Mesendoderm (in vitro differentiated cells): ENCODE measurements around the gene RAPGEF5.
A peak's percentile ranks its signal among the peaks of the same experiment; 100 is the strongest.

Source experiments
- DNase-seq: peaks from one replicate; pipeline ENCODE4 v3.0.0; 2013
- H2AK5ac ChIP-seq: 2 replicates; pipeline ENCODE4 v1.6.1; 2013; ENCODE audit warnings: low read length, inconsistent platforms
- H2BK120ac ChIP-seq: 2 replicates; pipeline ENCODE4 v1.6.1; 2013; ENCODE audit warnings: low read depth, mild to moderate bottlenecking, low read length, moderate library complexity, mixed read lengths
- H2BK15ac ChIP-seq: replicated peaks from 2 replicates; pipeline ENCODE4 v1.6.1; 2013; ENCODE audit warnings: low read depth, mild to moderate bottlenecking, moderate library complexity
- H2BK5ac ChIP-seq: 2 replicates; pipeline ENCODE4 v1.6.1; 2013; ENCODE audit warnings: low read length, inconsistent platforms
- H3K18ac ChIP-seq: 2 replicates; pipeline ENCODE4 v1.6.1; 2013; ENCODE audit warnings: mild to moderate bottlenecking, low read length, mixed read lengths
- H3K23ac ChIP-seq: one replicate; pipeline ENCODE4 v1.6.1; 2013; ENCODE audit warnings: low read length
- H3K27ac ChIP-seq: 2 replicates; pipeline ENCODE4 v1.5.1; 2013; ENCODE audit warnings: low read depth, mild to moderate bottlenecking, inconsistent platforms, low read length, moderate library complexity
- H3K27me3 ChIP-seq: 2 replicates; pipeline ENCODE4 v1.6.1; 2013; ENCODE audit warnings: low read length, control low read depth, mild to moderate bottlenecking, inconsistent platforms; ENCODE audit not compliant: insufficient read depth, poor library complexity
- H3K36me3 ChIP-seq: 2 replicates; pipeline ENCODE4 v1.6.1; 2013; ENCODE audit warnings: low read length, inconsistent platforms; ENCODE audit not compliant: control insufficient read depth, insufficient read depth
- H3K4ac ChIP-seq: one replicate; pipeline ENCODE4 v1.6.1; 2013; ENCODE audit warnings: low read depth, mild to moderate bottlenecking, low read length, moderate library complexity
- H3K4me1 ChIP-seq: 2 replicates; pipeline ENCODE4 v1.6.1; 2013; ENCODE audit warnings: low read depth, low read length, inconsistent platforms; ENCODE audit not compliant: control insufficient read depth
- H3K4me2 ChIP-seq: 2 replicates; pipeline ENCODE4 v1.6.1; 2013; ENCODE audit warnings: low read length
- H3K4me3 ChIP-seq: 2 replicates; pipeline ENCODE4 v1.5.1; 2013; ENCODE audit warnings: mild to moderate bottlenecking, low read length
- H3K56ac ChIP-seq: one replicate; pipeline ENCODE4 v1.6.1; 2013; ENCODE audit warnings: low read length
- H3K79me1 ChIP-seq: 2 replicates; pipeline ENCODE4 v1.6.1; 2013; ENCODE audit warnings: low read length, inconsistent platforms
- H3K79me2 ChIP-seq: 2 replicates; pipeline ENCODE4 v1.6.1; 2013; ENCODE audit warnings: mild to moderate bottlenecking, low read length; ENCODE audit not compliant: control insufficient read depth, insufficient read depth
- H3K9ac ChIP-seq: 2 replicates; pipeline ENCODE4 v1.6.1; 2013; ENCODE audit warnings: low read length, inconsistent platforms
- H4K5ac ChIP-seq: one replicate; pipeline ENCODE4 v1.6.1; 2013; ENCODE audit warnings: low read length
- H4K8ac ChIP-seq: one replicate; pipeline ENCODE4 v1.6.1; 2013; ENCODE audit warnings: low read depth, mild to moderate bottlenecking, control low read depth, low read length, moderate library complexity
- WGBS: extraction: QIAGEN DNeasy Blood & Tissue Kit; methylation state at CpG from one replicate; pipeline ENCODE4 v1.1.7; 2013; ENCODE audit warnings: low lambda C conversion rate, missing lambda C conversion rate; ENCODE audit not compliant: insufficient coverage; ENCODE audit errors: extremely low coverage; 5-methylcytosine and 5-hydroxymethylcytosine counted together

Gene RAPGEF5

DNA sequence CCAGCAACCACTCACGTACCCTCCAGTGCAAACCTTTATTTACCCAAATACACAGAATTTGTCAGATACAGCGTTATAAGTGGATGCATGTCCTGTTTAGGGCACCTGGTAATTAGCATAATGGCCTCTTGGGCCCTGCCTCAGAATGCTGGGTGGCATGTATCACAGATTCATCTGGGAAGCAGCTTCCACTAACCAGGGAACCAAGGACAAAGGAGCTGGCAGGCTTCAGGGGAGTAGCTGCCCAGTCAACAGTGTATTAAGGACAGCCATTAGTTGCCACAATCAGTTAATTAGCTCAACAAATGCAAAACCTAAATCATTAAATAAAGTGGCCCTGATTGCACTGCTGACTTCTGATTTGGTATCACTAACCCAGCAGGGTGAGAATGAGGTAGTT is 105.7 kb downstream of the RAPGEF5 start:
- Histone ChIP-seq H3K4me3 (no peak overlapping the region), H3K36me3 (no peaks in the 10 kb centered on the region), H3K23ac (no peak overlapping the region), H3K56ac (no peak overlapping the region), H3K9ac (no peak overlapping the region), H3K18ac (no peak overlapping the region), H2BK5ac (no peak overlapping the region), H3K79me2 (no peaks in the 10 kb centered on the region), H4K8ac (no peak overlapping the region), H3K79me1 (no peaks in the 10 kb centered on the region), H2BK15ac (no peak overlapping the region), H3K4me1 (peaks cover 4% of the 10 kb centered on the region), H2BK120ac (no peak overlapping the region), H3K4me2 (no peak overlapping the region), H3K27me3 (no peaks in the 10 kb centered on the region), H2AK5ac (no peak overlapping the region), H4K5ac (no peak overlapping the region), H3K27ac (no peak overlapping the region), H3K4ac (no peak overlapping the region)
- WGBS: no CpG with 5 or more reads among the region's 2 CpGs
- DNase-seq: peak; percentile 27

DNA sequence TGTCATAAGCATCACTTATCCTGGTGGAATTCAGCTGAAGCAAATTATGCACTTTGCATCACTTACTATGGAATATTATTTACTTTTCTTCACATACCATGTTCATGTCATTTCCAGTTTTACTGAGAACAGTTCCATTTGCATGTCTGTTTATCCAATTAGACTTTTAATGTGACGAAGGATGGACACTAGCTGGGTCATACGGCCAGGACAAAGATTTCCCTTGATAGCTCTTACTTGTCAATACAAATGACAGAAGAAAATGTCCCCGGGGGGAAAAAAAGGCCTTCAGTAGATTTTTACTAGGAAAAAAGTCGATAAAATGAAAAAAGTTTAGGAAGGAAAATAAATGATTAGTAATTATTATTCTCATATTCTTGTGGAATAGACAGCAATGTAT is 106.6 kb downstream of the RAPGEF5 start:
- Histone ChIP-seq H2BK120ac (no peak overlapping the region), H2BK5ac (no peak overlapping the region), H3K56ac (no peak overlapping the region), H4K5ac (no peak overlapping the region), H3K9ac (no peak overlapping the region), H3K27me3 (no peaks in the 10 kb centered on the region), H3K4ac (no peak overlapping the region), H3K79me1 (no peaks in the 10 kb centered on the region), H2AK5ac (no peak overlapping the region), H3K4me2 (no peak overlapping the region), H3K18ac (no peak overlapping the region), H4K8ac (no peak overlapping the region), H2BK15ac (no peak overlapping the region), H3K4me3 (no peak overlapping the region), H3K4me1 (peaks cover 4% of the 10 kb centered on the region), H3K79me2 (no peaks in the 10 kb centered on the region), H3K23ac (no peak overlapping the region), H3K27ac (no peak overlapping the region), H3K36me3 (no peaks in the 10 kb centered on the region)
- 100% methylated on average over 1 of the region's 4 CpGs for WGBS
- DNase-seq: no peak

DNA sequence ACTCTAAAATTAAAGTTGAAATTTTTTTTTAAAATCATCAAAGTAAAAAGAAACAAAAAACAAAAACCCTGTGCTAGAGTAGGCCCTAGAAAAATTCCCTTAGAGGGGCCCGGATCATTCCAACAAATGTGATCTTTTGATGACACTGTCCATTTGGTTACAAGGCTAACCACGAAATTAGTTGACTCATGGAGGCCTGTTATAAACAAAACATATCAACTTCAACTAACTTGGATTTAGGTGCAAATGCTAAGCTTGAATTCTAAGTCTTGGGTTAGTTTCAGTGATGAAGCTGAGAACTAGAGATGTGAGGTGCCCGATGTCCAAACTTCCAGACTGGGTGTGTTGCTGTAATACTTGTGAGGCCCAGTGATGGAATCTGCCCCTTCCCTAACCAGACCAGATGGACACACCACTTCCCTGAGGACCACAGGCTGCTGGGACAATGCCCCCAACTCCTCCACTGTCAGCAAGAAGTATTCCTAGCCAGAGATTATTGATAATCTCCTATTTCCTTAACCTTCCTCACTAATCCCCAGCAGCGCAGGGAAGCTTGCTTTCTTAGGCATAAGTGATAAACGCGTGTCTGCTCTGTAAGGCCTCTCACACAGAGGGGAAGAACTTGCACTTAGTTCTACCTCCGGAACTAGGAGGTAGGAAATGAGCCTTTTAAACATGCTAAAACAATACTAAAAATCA is 108.7 kb downstream of the RAPGEF5 start:
- Histone ChIP-seq H3K27me3 (no peaks in the 10 kb centered on the region), H3K79me1 (no peaks in the 10 kb centered on the region), H3K36me3 (no peaks in the 10 kb centered on the region), H3K4me3 (no peak overlapping the region), H2BK120ac (no peak overlapping the region), H3K23ac (no peak overlapping the region), H3K9ac (no peak overlapping the region), H4K5ac (no peak overlapping the region), H2AK5ac (no peak overlapping the region), H3K27ac (no peak overlapping the region), H2BK5ac (no peak overlapping the region), H3K4me2 (no peak overlapping the region), H3K18ac (no peak overlapping the region), H3K56ac (no peak overlapping the region), H4K8ac (no peak overlapping the region), H2BK15ac (no peak overlapping the region), H3K4ac (no peak overlapping the region), H3K79me2 (no peaks in the 10 kb centered on the region), H3K4me1 (peaks cover 4% of the 10 kb centered on the region)
- DNase-seq: no peak
- WGBS: no CpG with 5 or more reads among the region's 7 CpGs

DNA sequence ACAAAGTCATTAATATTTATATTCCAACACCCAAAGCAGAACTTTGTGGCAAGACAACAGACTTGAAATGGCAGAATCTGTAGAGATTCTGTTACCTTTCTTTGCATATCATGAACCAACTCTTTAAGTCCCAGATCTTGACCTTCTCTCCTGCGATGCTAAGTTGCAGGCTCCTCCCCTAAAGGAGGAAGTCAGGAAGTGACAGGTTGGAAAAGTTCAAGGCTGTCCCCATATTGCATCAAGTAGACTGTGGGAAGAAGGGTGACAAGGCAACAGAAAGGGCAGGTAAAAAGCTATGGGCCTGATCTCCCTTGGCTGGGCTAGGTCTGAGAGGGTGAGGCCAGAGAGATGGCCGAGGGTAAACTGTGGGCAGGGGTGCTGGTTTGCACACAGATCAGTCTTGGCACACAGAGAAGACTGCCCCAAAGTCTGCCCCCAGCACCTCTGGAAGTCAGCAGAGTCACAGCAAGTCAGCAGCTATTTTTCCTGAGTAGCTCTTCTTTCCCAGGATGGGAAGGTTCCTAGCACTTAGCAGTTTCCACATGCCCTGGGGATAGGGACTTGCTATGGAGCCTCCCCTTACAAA is 115.1 kb downstream of the RAPGEF5 start:
- no peaks in the 10 kb centered on the region for H3K79me2 ChIP-seq
- no peak overlapping the region for H4K5ac ChIP-seq
- no peak overlapping the region for H3K18ac ChIP-seq
- H3K23ac ChIP-seq: no peak overlapping the region
- no peak overlapping the region for H2BK5ac ChIP-seq
- peaks cover 2% of the 10 kb centered on the region for H3K4me1 ChIP-seq
- no peak overlapping the region for H3K9ac ChIP-seq
- no peak overlapping the region for H2BK15ac ChIP-seq
- no peaks in the 10 kb centered on the region for H3K79me1 ChIP-seq
- H3K4me3 ChIP-seq: no peak overlapping the region
- no peaks in the 10 kb centered on the region for H3K36me3 ChIP-seq
- H3K27ac ChIP-seq: no peak overlapping the region
- H3K27me3 ChIP-seq: no peaks in the 10 kb centered on the region
- no peak overlapping the region for H3K4ac ChIP-seq
- H2BK120ac ChIP-seq: no peak overlapping the region
- no CpG with 5 or more reads among the region's 2 CpGs for WGBS
- no peak overlapping the region for H3K56ac ChIP-seq
- DNase-seq: no peak
- no peak overlapping the region for H2AK5ac ChIP-seq
- no peak overlapping the region for H3K4me2 ChIP-seq
- H4K8ac ChIP-seq: no peak overlapping the region

DNA sequence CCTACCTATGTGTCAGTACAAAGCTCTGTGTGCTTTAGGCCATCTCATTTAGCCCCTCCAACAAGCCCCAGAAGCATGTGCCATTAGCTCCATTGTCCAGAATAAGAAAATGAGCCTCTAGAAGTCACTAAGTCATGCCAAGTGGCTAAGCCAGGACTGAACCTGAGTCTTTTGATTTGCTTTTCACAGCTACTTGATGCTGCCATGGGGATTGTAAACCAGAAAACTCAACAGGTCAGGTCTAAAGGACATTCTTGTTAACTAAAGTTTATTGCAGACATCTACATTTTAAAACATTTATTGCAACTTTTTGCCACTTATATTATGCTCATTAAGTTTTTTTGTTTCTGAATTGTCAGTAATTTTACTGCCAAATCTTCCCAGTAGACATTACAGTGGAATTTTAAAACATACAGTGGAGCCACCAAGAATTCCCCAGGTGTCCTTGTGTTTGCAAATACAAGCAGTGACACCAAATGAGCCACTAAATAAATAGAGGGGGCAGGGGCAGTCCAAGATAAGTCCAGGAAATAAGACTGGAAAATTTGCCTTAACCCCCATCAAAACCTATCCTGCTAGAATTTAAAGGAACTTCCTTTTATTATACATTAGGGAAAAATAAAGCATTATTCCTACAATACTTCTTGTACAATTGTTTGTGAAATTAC is 115.9 kb downstream of the RAPGEF5 start:
- no peak overlapping the region for H2AK5ac ChIP-seq
- H4K8ac ChIP-seq: no peak overlapping the region
- no peak overlapping the region for H3K4ac ChIP-seq
- H3K4me1 ChIP-seq: peaks cover 2% of the 10 kb centered on the region
- no peak overlapping the region for H3K9ac ChIP-seq
- no peak overlapping the region for H3K4me2 ChIP-seq
- no peak overlapping the region for H2BK15ac ChIP-seq
- H3K27ac ChIP-seq: no peak overlapping the region
- H2BK5ac ChIP-seq: no peak overlapping the region
- no peaks in the 10 kb centered on the region for H3K27me3 ChIP-seq
- no peak overlapping the region for H2BK120ac ChIP-seq
- no peaks in the 10 kb centered on the region for H3K79me2 ChIP-seq
- DNase-seq: no peak
- H3K23ac ChIP-seq: no peak overlapping the region
- no peak overlapping the region for H4K5ac ChIP-seq
- no peak overlapping the region for H3K4me3 ChIP-seq
- H3K56ac ChIP-seq: no peak overlapping the region
- H3K18ac ChIP-seq: no peak overlapping the region
- H3K79me1 ChIP-seq: no peaks in the 10 kb centered on the region
- H3K36me3 ChIP-seq: no peaks in the 10 kb centered on the region
